GM12878 (cell line): ENCODE data around the gene SLC20A1. TPM values are rescaled to one million over a fixed set of nuclear protein-coding genes. Genes with fewer than 3 reads are reported as not detected.

ENCODE experiments used
- ATAC-seq: fragments of 200-7000 bp; cut with Tn5 transposase; 3 replicates; pipeline ENCODE4 v1.9.1; 2020; ENCODE audit warnings: mild to moderate bottlenecking, moderate library complexity
- BruUV-seq: library from RNA; stranded (reverse); fragments of 400-500 nt; replicated peaks from 2 replicates; lab custom pipeline; 2021; lab: Mats Ljungman, UMichigan
- CTCF ChIA-PET: fragments of 300-600 bp; sonication (Branson Sonifier 250); formaldehyde crosslinking; extraction: SDS; loops from one replicate; lab custom pipeline; 2021; ENCODE audit warnings: inconsistent platforms; lab: Yijun Ruan, JAX
- POLR2A ChIA-PET: fragments of 350-600 bp; formaldehyde crosslinking; extraction: SDS; loops from one replicate; lab custom pipeline; 2021; ENCODE audit warnings: inconsistent platforms; lab: Charles Lee
- RAD21 ChIA-PET: fragments of 300-600 bp; sonication (Branson Sonifier 250); formaldehyde crosslinking; loops from one replicate; lab custom pipeline; 2023; ENCODE audit warnings: antibody characterized with exemption; ENCODE audit not compliant: unreplicated experiment; lab: Charles Lee
- SMC1A ChIA-PET: fragments of 300-600 bp; sonication (Branson Sonifier 250); formaldehyde crosslinking; loops from one replicate; lab custom pipeline; 2023; ENCODE audit not compliant: unreplicated experiment, uncharacterized antibody; lab: Charles Lee
- DNase-seq: peaks from one replicate; pipeline ENCODE4 v3.0.0-alpha.2; 2011; ENCODE audit warnings: low read depth, low spot score
- FAIRE-seq: peaks from 3 replicates; lab custom pipeline; 2011; peaks lifted over from hg19 to GRCh38; lab: Jason Lieb, UNC
- H2AFZ ChIP-seq: 2 replicates; pipeline ENCODE4 v1.6.0; 2011; ENCODE audit warnings: low read depth, low read length, control low read depth; ENCODE audit not compliant: control insufficient read depth
- H3K27ac ChIP-seq: 2 replicates; pipeline ENCODE4 v1.5.1; 2011; ENCODE audit warnings: control low read depth; ENCODE audit not compliant: control insufficient read depth, insufficient read depth
- H3K27me3 ChIP-seq, 2 experiments: replicated peaks in 1 of 2; 2 replicates each; pipeline versions ENCODE4 v1.6.0 to v1.6.1; 2011; ENCODE audit warnings: low read length in 1 of 2; ENCODE audit not compliant: control insufficient read depth in 2 of 2, insufficient read depth in 2 of 2
- H3K36me3 ChIP-seq, 2 experiments: 2 replicates each; pipeline ENCODE4 v1.5.1; 2011; ENCODE audit warnings: low read length in 1 of 2; ENCODE audit not compliant: control insufficient read depth in 2 of 2, insufficient read depth in 2 of 2
- H3K4me1 ChIP-seq: 2 replicates; pipeline ENCODE4 v1.6.1; 2011; ENCODE audit warnings: mild to moderate bottlenecking, low read length, moderate library complexity, mixed read lengths; ENCODE audit not compliant: control insufficient read depth, insufficient read depth
- H3K4me2 ChIP-seq: 2 replicates; pipeline ENCODE4 v1.6.0; 2011; ENCODE audit warnings: control low read depth; ENCODE audit not compliant: control insufficient read depth, insufficient read depth
- H3K4me3 ChIP-seq: fragments of 200-600 bp; sonication (generic); 2 replicates; pipeline ENCODE4 v1.5.1; 2016
- H3K79me2 ChIP-seq: 2 replicates; pipeline ENCODE4 v1.6.0; 2011; ENCODE audit warnings: low read length; ENCODE audit not compliant: control insufficient read depth, insufficient read depth
- H3K9ac ChIP-seq: 2 replicates; pipeline ENCODE4 v1.8.0; 2011; ENCODE audit warnings: low read length, control low read depth, mixed read lengths; ENCODE audit not compliant: control insufficient read depth, insufficient read depth
- H3K9me3 ChIP-seq: replicated peaks from 3 replicates; pipeline ENCODE4 v1.5.1; 2011; ENCODE audit warnings: mild to moderate bottlenecking, low read length; ENCODE audit not compliant: control insufficient read depth, insufficient read depth
- H4K20me1 ChIP-seq: 2 replicates; pipeline ENCODE4 v1.6.0; 2011; ENCODE audit not compliant: control insufficient read depth, insufficient read depth
- ATF7 ChIP-seq: fragments of 450-650 bp; IDR thresholded peaks from 2 replicates; pipeline ENCODE4 v1.6.1; 2016; ENCODE audit warnings: low read depth, mild to moderate bottlenecking
- BCL11A ChIP-seq: IDR thresholded peaks from 2 replicates; pipeline ENCODE4 v1.6.1; 2011; ENCODE audit warnings: low read depth, low read length
- GABPA ChIP-seq: IDR thresholded peaks from 2 replicates; pipeline ENCODE4 v1.6.1; 2014; ENCODE audit warnings: antibody characterized with exemption, low read depth, mild to moderate bottlenecking, inconsistent platforms
- GATAD2B ChIP-seq: fragments of 450-650 bp; conservative IDR thresholded peaks from 2 replicates; pipeline ENCODE4 v1.6.1; 2017; ENCODE audit warnings: low read depth, mild to moderate bottlenecking, moderate library complexity
- HDAC2 ChIP-seq: fragments of 200-600 bp; sonication (generic); IDR thresholded peaks from 2 replicates; pipeline ENCODE4 v1.6.1; 2017
- IKZF1 ChIP-seq: fragments of 450-650 bp; conservative IDR thresholded peaks from 2 replicates; pipeline ENCODE4 v1.6.1; 2017; ENCODE audit warnings: antibody characterized with exemption, mild to moderate bottlenecking
- MYC ChIP-seq: IDR thresholded peaks from 2 replicates; pipeline ENCODE4 v1.6.1; 2011; ENCODE audit warnings: mild to moderate bottlenecking, low read length, moderate library complexity, inconsistent platforms; ENCODE audit not compliant: insufficient read depth, insufficient replicate concordance, insufficient read length, severe bottlenecking
- RAD21 ChIP-seq: IDR thresholded peaks from 2 replicates; pipeline ENCODE4 v1.6.1; 2011; ENCODE audit warnings: mild to moderate bottlenecking, low read depth, low read length, moderate library complexity; ENCODE audit not compliant: insufficient read depth
- RELA ChIP-seq: fragments of 450-650 bp; IDR thresholded peaks from 2 replicates; pipeline ENCODE4 v1.8.0; 2014; ENCODE audit warnings: borderline replicate concordance; ENCODE audit not compliant: partially characterized antibody
- SREBF2 ChIP-seq: IDR thresholded peaks from 2 replicates; pipeline ENCODE4 v1.6.1; 2012; ENCODE audit warnings: mild to moderate bottlenecking, low read length
- TCF12 ChIP-seq: IDR thresholded peaks from 2 replicates; pipeline ENCODE4 v1.6.1; 2011; ENCODE audit warnings: low read depth, mild to moderate bottlenecking, low read length
- WRNIP1 ChIP-seq: IDR thresholded peaks from 2 replicates; pipeline ENCODE4 v1.6.1; 2011; ENCODE audit warnings: low read depth, low read length, improper control_type of control experiment, borderline replicate concordance
- ZZZ3 ChIP-seq: IDR thresholded peaks from 2 replicates; pipeline ENCODE4 v1.6.1; 2011; ENCODE audit warnings: low read depth; ENCODE audit not compliant: control insufficient read depth, insufficient read length
- WGBS: methylation state at CpG from one replicate; pipeline ENCODE4 v1.1.6; 2016; ENCODE audit warnings: low lambda C conversion rate; ENCODE audit not compliant: insufficient replicate concordance, insufficient coverage; ENCODE audit errors: missing lambda C conversion rate; 5-methylcytosine and 5-hydroxymethylcytosine counted together
- in situ Hi-C: fragments of 300-500 bp; cut with MboI; formaldehyde crosslinking; loops from 9 replicates; pipeline ENCODE4 v1.14.3; 2018; ENCODE audit warnings: mixed read lengths
- intact Hi-C: fragments of 100-400 bp; cut with micrococcal nuclease; formaldehyde crosslinking; loops from one replicate; pipeline ENCODE4 v1.14.2; 2022; ENCODE audit not compliant: unreplicated experiment
- polyA plus RNA-seq, 11 experiments: library from polyadenylated mRNA; depleted of rRNA in 4 of 11; unstranded in 6 of 11; stranded (reverse) in 5 of 11; fragments of >200 nt; fragmentation: Nextera tagmentation in 4 of 11; fragmentation: Illumina TruSeq in 1 of 11; extraction: Ambion mirVana in 4 of 11; extraction: Trizol in 1 of 11; gene quantifications; 1 replicate in 1 of 11; 2 replicates in 10 of 11; pipeline versions ENCODE4 v1.2.1 to v1.2.3, GENCODE V29; 2011 to 2016; ENCODE audit warnings: inconsistent platforms in 2 of 11, missing spikeins in 2 of 11, low read depth in 1 of 11
- total RNA-seq, 4 experiments: library from RNA; depleted of rRNA in 3 of 4; stranded (reverse); fragments of >200 nt in 3 of 4; fragmentation: Illumina TruSeq in 1 of 4; extraction: Trizol in 1 of 4; gene quantifications; 2 replicates each; pipeline versions ENCODE4 v1.2.1 to v1.2.3, GENCODE V29; 2013 to 2021
- TF ChIP-seq, protein P1 (sequence below): fragments of 450-650 bp; conservative IDR thresholded peaks from 2 replicates; pipeline ENCODE4 v1.6.1; 2017; ENCODE audit warnings: mild to moderate bottlenecking, moderate library complexity
- TF ChIP-seq, protein P2 (sequence below): fragments of 450-650 bp; IDR thresholded peaks from 2 replicates; pipeline ENCODE4 v1.6.1; 2017; ENCODE audit warnings: low read depth, mild to moderate bottlenecking, moderate library complexity
- TF ChIP-seq, protein P3 (sequence below): fragments of 450-650 bp; IDR thresholded peaks from 2 replicates; pipeline ENCODE4 v1.6.1; 2014; ENCODE audit warnings: mild to moderate bottlenecking
- TF ChIP-seq, protein P4 (sequence below): IDR thresholded peaks from 2 replicates; pipeline ENCODE4 v1.6.1; 2012; ENCODE audit warnings: low read depth, low read length, improper control_type of control experiment

SLC20A1 gene
- total and polyA plus RNA-seq, 10 of the 15 experiments (the other 5 are each of a cell fraction or from before 2014, with no cell fraction given): 21.2 to 59.1 (median 43.2) TPM

DNA sequence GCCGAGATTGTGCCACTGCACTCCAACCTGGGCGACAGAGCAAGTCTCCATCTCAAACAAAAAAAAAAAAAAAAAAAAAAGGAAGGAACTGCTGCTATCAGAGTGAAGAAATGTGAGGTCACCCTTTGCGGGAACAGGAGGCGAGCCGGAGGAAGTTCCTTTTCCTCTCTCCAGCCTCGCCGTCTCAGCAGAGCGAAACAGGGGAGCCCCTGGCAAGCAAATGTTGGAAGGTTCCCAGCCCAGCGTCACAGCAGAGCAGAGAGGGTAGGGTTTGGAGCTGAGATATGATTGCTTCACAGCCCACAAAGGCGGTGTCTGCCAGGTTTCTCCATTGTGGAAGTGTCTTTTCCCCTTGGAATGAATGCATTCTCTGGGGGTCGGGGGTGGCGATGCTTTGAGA is 28.5 kb downstream of the SLC20A1 start:
- no peak overlapping the region for H3K9ac ChIP-seq
- no peak overlapping the region for H3K27ac ChIP-seq
- FAIRE-seq: no peak
- BruUV-seq: no TSS peak
- no peak for DNase-seq
- ChIA-PET SMC1A (interaction anchor here (1.0 to 1.3 kb wide), 2 partner anchors 11 to 14 kb away, joined by 3 to 5 read pairs; no protein-coding TSS in a partner anchor), RAD21 (interaction anchor here (0.7 to 1.4 kb wide), 2 partner anchors 52 to 74 kb away, joined by 3 to 4 read pairs; no protein-coding TSS in a partner anchor), POLR2A (interaction anchor here (0.9 to 1.2 kb wide), 3 partner anchors 11 to 29 kb away, joined by 3 to 14 read pairs (median 3); partner anchors contain the start of gene SLC20A1), CTCF (interaction anchor here (0.8 to 1.2 kb wide), 2 partner anchors 17 to 48 kb away, joined by 3 to 6 read pairs; no protein-coding TSS in a partner anchor)
- H3K4me3 ChIP-seq: no peak overlapping the region
- no peak overlapping the region for H3K4me2 ChIP-seq
- H3K27me3 ChIP-seq: no peaks in the 10 kb centered on the region
- no peaks in the 10 kb centered on the region for H4K20me1 ChIP-seq
- H3K9me3 ChIP-seq: no peaks in the 10 kb centered on the region
- WGBS: 54% methylated on average over 12 of the region's 12 CpGs
- in situ Hi-C loops (no loop called here), intact Hi-C loops (no loop called here)
- no peaks in the 10 kb centered on the region for H3K79me2 ChIP-seq
- 0 out of 2 replicates have a peak overlapping the region, but pooled peaks have one; percentile 23 for H2AFZ ChIP-seq
- no peak for ATAC-seq
- H3K4me1 ChIP-seq: no peaks in the 10 kb centered on the region
- no peak for TF ChIP-seq ZZZ3
- no peak for TF ChIP-seq BCL11A
- no peak for TF ChIP-seq MYC
- TF ChIP-seq, protein P1, sequence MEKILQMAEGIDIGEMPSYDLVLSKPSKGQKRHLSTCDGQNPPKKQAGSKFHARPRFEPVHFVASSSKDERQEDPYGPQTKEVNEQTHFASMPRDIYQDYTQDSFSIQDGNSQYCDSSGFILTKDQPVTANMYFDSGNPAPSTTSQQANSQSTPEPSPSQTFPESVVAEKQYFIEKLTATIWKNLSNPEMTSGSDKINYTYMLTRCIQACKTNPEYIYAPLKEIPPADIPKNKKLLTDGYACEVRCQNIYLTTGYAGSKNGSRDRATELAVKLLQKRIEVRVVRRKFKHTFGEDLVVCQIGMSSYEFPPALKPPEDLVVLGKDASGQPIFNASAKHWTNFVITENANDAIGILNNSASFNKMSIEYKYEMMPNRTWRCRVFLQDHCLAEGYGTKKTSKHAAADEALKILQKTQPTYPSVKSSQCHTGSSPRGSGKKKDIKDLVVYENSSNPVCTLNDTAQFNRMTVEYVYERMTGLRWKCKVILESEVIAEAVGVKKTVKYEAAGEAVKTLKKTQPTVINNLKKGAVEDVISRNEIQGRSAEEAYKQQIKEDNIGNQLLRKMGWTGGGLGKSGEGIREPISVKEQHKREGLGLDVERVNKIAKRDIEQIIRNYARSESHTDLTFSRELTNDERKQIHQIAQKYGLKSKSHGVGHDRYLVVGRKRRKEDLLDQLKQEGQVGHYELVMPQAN: no peak
- TF ChIP-seq, protein P2, sequence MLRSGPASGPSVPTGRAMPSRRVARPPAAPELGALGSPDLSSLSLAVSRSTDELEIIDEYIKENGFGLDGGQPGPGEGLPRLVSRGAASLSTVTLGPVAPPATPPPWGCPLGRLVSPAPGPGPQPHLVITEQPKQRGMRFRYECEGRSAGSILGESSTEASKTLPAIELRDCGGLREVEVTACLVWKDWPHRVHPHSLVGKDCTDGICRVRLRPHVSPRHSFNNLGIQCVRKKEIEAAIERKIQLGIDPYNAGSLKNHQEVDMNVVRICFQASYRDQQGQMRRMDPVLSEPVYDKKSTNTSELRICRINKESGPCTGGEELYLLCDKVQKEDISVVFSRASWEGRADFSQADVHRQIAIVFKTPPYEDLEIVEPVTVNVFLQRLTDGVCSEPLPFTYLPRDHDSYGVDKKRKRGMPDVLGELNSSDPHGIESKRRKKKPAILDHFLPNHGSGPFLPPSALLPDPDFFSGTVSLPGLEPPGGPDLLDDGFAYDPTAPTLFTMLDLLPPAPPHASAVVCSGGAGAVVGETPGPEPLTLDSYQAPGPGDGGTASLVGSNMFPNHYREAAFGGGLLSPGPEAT: no peak
- no peak for TF ChIP-seq RELA
- TF ChIP-seq, protein P3, sequence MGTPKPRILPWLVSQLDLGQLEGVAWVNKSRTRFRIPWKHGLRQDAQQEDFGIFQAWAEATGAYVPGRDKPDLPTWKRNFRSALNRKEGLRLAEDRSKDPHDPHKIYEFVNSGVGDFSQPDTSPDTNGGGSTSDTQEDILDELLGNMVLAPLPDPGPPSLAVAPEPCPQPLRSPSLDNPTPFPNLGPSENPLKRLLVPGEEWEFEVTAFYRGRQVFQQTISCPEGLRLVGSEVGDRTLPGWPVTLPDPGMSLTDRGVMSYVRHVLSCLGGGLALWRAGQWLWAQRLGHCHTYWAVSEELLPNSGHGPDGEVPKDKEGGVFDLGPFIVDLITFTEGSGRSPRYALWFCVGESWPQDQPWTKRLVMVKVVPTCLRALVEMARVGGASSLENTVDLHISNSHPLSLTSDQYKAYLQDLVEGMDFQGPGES: no peak
- no peak for TF ChIP-seq TCF12
- TF ChIP-seq, protein P4, sequence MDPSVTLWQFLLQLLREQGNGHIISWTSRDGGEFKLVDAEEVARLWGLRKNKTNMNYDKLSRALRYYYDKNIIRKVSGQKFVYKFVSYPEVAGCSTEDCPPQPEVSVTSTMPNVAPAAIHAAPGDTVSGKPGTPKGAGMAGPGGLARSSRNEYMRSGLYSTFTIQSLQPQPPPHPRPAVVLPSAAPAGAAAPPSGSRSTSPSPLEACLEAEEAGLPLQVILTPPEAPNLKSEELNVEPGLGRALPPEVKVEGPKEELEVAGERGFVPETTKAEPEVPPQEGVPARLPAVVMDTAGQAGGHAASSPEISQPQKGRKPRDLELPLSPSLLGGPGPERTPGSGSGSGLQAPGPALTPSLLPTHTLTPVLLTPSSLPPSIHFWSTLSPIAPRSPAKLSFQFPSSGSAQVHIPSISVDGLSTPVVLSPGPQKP: no peak
- no peak for TF ChIP-seq GATAD2B
- no peak for TF ChIP-seq IKZF1
- no peak for TF ChIP-seq SREBF2
- no peak for TF ChIP-seq GABPA
- TF ChIP-seq HDAC2: no peak
- TF ChIP-seq ATF7: no peak
- no peak for TF ChIP-seq RAD21
- no peak for TF ChIP-seq WRNIP1
- H3K36me3 ChIP-seq: no peaks in the 10 kb centered on the region
